HPDE6-E6E7 (cell line): ENCODE results near the gene IFNLR1.

Experiments used
- DNase-seq: peaks from one replicate; pipeline ENCODE4 v3.0.0; 2011; ENCODE audit warnings: missing footprints; ENCODE audit errors: extremely low spot score

Gene IFNLR1

GRCh38 chr1:24205345-24206082, 18.4 kb upstream of the IFNLR1 start:
- DNase-seq, result no peak

- DNase-seq, result no peak
Measured at GRCh38 chr1:24204116-24204515, 17.0 kb upstream of the IFNLR1 start.

DNA sequence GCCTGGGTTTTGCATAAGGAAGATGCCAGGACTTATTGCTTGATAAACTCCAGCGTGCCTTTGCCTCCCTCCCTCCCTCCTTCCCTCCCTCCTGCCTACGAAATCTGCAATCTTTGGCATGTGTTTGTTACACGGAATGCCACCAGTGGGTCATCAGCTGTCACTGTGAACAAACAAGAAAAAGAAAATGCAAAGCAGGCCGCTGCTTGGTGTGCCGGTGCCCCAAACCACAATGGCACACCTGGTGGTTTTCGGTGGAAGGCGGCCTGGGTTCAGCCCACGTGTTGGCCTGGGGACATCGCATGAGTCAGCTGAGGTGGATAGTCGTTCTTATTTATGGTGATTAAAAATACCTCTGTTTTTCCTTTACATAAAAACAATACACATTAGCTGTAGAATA, 16.3 kb upstream of the IFNLR1 start:
- peak; percentile 77 for DNase-seq

- no peak for DNase-seq
Measured at GRCh38 chr1:24202987-24203386, 15.9 kb upstream of the IFNLR1 start.

DNA sequence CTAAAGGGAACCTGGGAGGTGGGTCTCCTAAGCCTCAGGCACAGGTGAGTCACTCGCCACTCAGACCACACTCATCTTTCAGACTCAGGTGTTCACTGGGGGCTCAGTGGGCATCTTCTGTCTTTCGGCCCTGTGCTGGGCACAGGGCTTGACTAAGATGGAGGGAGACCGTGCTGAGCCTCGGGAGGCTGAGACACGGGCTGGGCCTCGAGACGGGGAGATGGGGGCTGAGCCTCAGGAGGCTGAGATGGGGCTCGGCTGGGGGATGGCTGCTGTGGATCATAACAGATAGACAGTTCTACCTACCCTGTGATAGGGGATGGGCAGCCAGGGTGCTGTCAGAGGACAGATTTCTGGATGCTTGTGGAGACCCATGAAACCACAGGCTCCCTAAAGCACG, 15.5 kb upstream of the IFNLR1 start:
- no peak for DNase-seq

GRCh38 chr1:24201941-24202440, 14.9 kb upstream of the IFNLR1 start:
- DNase-seq, result peak; percentile 87

GRCh38 chr1:24199291-24199900, 12.3 kb upstream of the IFNLR1 start:
- DNase-seq, result peak; percentile 65

GRCh38 chr1:24198766-24199165, 11.7 kb upstream of the IFNLR1 start:
- no peak for DNase-seq

GRCh38 chr1:24195874-24196273, 8.8 kb upstream of the IFNLR1 start:
- DNase-seq, result no peak

GRCh38 chr1:24195136-24195535, 8.0 kb upstream of the IFNLR1 start:
- DNase-seq, result no peak

DNA sequence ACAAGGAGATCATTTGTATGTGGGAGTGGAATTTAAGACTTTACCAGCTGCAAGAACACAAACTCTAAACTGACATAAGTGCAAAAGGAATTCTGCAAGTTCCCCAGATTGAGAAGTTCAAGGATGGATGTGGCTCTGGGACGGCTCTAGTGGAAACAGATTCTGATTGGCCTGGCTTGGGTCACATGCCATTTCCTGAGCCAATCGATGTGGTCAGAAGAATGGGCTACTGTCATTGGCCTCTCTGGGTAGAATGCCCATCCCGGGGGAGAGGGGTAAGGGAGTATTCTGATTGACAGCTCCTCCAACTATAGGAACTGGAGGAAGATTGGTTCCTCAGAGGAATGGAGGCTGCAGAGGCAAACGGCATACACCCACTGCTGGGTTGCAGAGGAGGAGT, 6.0 kb upstream of the IFNLR1 start:
- no peak for DNase-seq

- DNase-seq, result peak; percentile 84
Measured at GRCh38 chr1:24191860-24192259, 4.8 kb upstream of the IFNLR1 start.

- no peak for DNase-seq
Measured at GRCh38 chr1:24190983-24191461, 3.9 kb upstream of the IFNLR1 start.

GRCh38 chr1:24189528-24189927, 2.4 kb upstream of the IFNLR1 start:
- no peak for DNase-seq

DNA sequence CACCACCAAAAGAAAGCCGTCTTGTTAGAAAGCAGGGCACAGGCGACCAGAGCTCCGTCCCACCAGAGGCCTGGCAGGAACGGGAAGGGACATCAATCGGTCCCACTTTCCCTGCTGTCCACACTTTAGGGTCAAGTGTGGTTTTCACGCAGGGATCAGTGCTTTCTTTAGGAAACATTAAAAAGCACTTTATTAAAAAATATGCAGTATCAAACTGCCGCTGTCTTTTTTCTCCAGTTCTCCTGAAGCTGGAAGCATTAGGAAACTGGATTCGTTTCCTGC, 437 bp downstream of the IFNLR1 start:
- DNase-seq, result no peak

GRCh38 chr1:24186031-24186710, 918 bp downstream of the IFNLR1 start:
- DNase-seq, result no peak

- no peak for DNase-seq
Measured at GRCh38 chr1:24185076-24185475, 2.0 kb downstream of the IFNLR1 start.

- no peak for DNase-seq
Measured at GRCh38 chr1:24182061-24182460, 5.0 kb downstream of the IFNLR1 start.

DNA sequence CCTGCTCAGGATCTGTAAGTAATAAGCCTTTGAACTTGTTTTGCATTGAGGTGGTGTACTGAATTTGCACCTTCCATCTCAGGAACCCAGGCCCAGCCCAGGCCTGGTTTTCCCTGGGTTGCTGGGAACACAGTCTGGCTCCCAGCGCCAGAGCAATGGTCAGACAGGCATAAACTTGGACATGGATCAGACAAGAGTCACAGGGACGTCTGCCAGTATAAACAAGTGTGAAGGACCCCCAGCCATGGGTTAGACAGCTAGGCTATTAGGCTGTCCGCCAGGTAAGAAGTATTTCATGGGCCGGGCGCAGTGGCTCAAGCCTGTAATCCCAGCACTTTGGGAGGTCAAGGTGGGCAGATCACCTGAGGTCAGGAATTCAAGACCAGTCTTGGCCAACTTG, 5.5 kb downstream of the IFNLR1 start:
- no peak for DNase-seq

- DNase-seq, result no peak
Measured at GRCh38 chr1:24180676-24181075, 6.4 kb downstream of the IFNLR1 start.

- no peak for DNase-seq
Measured at GRCh38 chr1:24179251-24179840, 7.7 kb downstream of the IFNLR1 start.

- no peak for DNase-seq
Measured at GRCh38 chr1:24178407-24178806, 8.7 kb downstream of the IFNLR1 start.

GRCh38 chr1:24177161-24177560, 9.9 kb downstream of the IFNLR1 start:
- DNase-seq, result no peak
